Neural progenitor cell (in vitro differentiated cells): ENCODE results near the gene AEBP1.

ENCODE experiments used
- EZH2 ChIP-seq: fragments of 200-600 bp; sonication (generic); IDR thresholded peaks from 2 replicates; pipeline ENCODE4 v1.6.1; 2017; ENCODE audit warnings: antibody characterized with exemption, mild to moderate bottlenecking, moderate library complexity
- TF ChIP-seq, protein P1 (sequence below): fragments of 200-600 bp; sonication (generic); IDR thresholded peaks from 2 replicates; pipeline ENCODE4 v1.5.1; 2017; ENCODE audit warnings: antibody characterized with exemption, mild to moderate bottlenecking

DNA sequence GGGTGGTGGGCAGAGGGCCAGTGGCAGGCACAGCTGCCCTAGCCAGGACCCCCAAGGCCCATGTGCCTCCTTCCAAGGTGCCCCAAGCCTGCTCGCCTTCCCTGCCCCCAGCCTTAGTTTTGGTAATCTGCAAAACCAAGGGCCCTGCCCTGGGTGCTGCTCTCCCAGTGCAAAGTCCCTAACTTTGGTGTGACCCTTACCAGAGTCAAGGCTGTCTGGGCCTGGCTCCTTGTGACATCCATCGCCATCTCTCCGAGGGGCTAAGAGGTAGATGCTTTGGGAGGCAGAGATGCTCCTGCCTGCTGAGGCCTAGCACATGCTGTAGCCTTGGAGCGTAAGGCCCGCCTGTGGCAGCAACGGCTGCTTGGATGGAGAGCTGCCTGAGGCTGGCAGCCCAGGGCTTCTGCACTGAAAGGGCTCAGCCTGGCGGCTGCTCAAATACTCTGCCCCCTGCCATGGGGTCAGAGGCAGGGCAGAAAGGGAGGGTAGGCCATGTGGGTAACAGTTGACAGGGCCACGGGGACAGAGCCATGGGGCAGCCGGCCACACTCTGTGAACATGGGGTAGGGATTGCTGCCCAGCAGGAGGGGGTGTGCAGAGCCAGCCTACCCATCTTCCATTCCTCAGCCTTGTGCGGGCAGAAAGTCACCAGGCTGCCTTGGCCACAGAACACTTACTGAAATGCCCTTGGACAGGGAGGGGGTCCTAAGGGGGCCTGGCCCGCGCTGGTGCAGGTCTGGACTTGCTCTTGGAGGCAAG, 54.9 kb downstream of the AEBP1 start:
- TF ChIP-seq, protein P1, sequence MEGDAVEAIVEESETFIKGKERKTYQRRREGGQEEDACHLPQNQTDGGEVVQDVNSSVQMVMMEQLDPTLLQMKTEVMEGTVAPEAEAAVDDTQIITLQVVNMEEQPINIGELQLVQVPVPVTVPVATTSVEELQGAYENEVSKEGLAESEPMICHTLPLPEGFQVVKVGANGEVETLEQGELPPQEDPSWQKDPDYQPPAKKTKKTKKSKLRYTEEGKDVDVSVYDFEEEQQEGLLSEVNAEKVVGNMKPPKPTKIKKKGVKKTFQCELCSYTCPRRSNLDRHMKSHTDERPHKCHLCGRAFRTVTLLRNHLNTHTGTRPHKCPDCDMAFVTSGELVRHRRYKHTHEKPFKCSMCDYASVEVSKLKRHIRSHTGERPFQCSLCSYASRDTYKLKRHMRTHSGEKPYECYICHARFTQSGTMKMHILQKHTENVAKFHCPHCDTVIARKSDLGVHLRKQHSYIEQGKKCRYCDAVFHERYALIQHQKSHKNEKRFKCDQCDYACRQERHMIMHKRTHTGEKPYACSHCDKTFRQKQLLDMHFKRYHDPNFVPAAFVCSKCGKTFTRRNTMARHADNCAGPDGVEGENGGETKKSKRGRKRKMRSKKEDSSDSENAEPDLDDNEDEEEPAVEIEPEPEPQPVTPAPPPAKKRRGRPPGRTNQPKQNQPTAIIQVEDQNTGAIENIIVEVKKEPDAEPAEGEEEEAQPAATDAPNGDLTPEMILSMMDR: no peak
- TF ChIP-seq EZH2: no peak
